Cardiac fibroblast (primary cell): ENCODE data around the gene PNPT1.
"Not testable (repeated sequence)": the region's sequence is repeated elsewhere in the genome, so short reads cannot be mapped to it uniquely, and the experiment has no call there.

ENCODE experiments used
- DNase-seq, 2 donors: peaks; one replicate each; pipeline versions ENCODE4 v3.0.0 to v3.0.0-alpha.2; 2010; ENCODE audit warnings: low read depth in 2 of 2
- H3K4me3 ChIP-seq, 2 donors: replicated peaks in 1 of 2; 1 replicate in 1 of 2; 2 replicates in 1 of 2; pipeline ENCODE4 v1.5.1; 2011; ENCODE audit warnings: low read depth in 2 of 2, low read length in 2 of 2, mild to moderate bottlenecking in 2 of 2, moderate library complexity in 1 of 2
- CTCF ChIP-seq: IDR thresholded peaks from one replicate; pipeline ENCODE4 v1.5.1; 2011; ENCODE audit warnings: low read depth, mild to moderate bottlenecking, low read length, inconsistent platforms

The PNPT1 gene

GRCh38 chr2:55721596-55722215 is 28.1 kb upstream of the PNPT1 start:
- peak in 1 of 2 donors; percentile 76 for DNase-seq
- no peak for TF ChIP-seq CTCF
- no peak overlapping the region for H3K4me3 ChIP-seq

GRCh38 chr2:55720417-55720816 is 26.8 kb upstream of the PNPT1 start:
- TF ChIP-seq CTCF, result no peak
- H3K4me3 ChIP-seq, result no peak overlapping the region
- DNase-seq, result no peak

GRCh38 chr2:55719852-55720251 is 26.2 kb upstream of the PNPT1 start:
- TF ChIP-seq CTCF, result no peak
- no peak overlapping the region for H3K4me3 ChIP-seq
- no peak for DNase-seq

GRCh38 chr2:55718165-55719008 is 24.7 kb upstream of the PNPT1 start:
- no peak overlapping the region for H3K4me3 ChIP-seq
- peak; percentile 85 to 89 for DNase-seq

GRCh38 chr2:55715626-55716025 is 22.0 kb upstream of the PNPT1 start:
- DNase-seq, result no peak
- no peak overlapping the region for H3K4me3 ChIP-seq
- TF ChIP-seq CTCF, result no peak

More at GRCh38 chr2:55718165-55719008, 24.7 kb upstream of the PNPT1 start:
- peak; percentile 68 for TF ChIP-seq CTCF

GRCh38 chr2:55715178-55715577 is 21.5 kb upstream of the PNPT1 start:
- H3K4me3 ChIP-seq, DNase-seq: not testable (repeated sequence)

DNA sequence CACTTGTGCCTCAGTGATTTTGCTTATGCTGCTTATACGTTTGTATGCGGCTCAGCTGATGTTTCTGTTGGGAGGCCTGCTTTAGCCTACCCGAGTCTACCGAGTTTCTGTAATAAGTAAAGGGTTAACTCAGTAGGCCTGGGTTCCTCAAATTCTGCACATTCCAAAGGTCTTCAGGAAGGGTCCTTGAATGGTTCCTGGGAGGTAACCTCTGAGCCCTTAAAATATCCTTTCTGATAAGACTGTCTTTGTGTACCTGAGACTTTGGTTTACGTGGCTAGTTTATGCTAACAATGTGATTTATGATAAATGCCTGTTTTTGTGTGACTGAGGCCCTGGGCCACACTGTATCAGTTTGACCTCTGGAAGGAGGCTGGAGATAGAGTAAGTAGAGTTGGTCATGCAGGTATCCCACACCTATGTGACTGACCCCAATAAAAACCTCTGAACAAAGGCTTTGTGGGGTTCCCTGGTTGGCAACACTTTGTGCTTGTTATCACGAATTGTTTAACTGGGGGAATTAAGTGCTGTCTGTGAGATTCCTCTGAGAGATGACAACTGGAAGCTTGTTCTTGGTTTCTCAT is 18.9 kb upstream of the PNPT1 start:
- H3K4me3 ChIP-seq, result no peak overlapping the region
- TF ChIP-seq CTCF, result no peak
- no peak for DNase-seq
